ENCODE measurements around the gene SLC66A2.

GRCh38 chr18:79938196-79938595, 13.3 kb downstream of the SLC66A2 start:
- TF ChIP-seq CTCF (IDR thresholded peaks at IDR 0.05) (no peak), POLR2A (IDR thresholded peaks at IDR 0.05) (no peak)
